ENCODE data around the gene SF3B2.
"Not testable (repeated sequence)": the region's sequence is repeated elsewhere in the genome, so short reads cannot be mapped to it uniquely, and the experiment has no call there.

Gene SF3B2

GRCh38 chr11:66078949-66079348 is 26.8 kb downstream of the SF3B2 start:
- not testable (repeated sequence) for DNase-seq

GRCh38 chr11:66080055-66080817 is 28.1 kb downstream of the SF3B2 start:
- peak; percentile 71 for DNase-seq

- DNase-seq, result peak; percentile 65
Measured at GRCh38 chr11:66081505-66081904, 29.3 kb downstream of the SF3B2 start.

GRCh38 chr11:66082946-66083698 is 31.0 kb downstream of the SF3B2 start:
- DNase-seq, result no peak

- no peak for DNase-seq
Measured at GRCh38 chr11:66083767-66084166, 31.6 kb downstream of the SF3B2 start.

GRCh38 chr11:66084821-66085475 is 32.8 kb downstream of the SF3B2 start:
- no peak for DNase-seq

- DNase-seq, result no peak
Measured at GRCh38 chr11:66087148-66087908, 35.2 kb downstream of the SF3B2 start.

- no peak for DNase-seq
Measured at GRCh38 chr11:66089067-66089466, 36.9 kb downstream of the SF3B2 start.

GRCh38 chr11:66090288-66090687 is 38.1 kb downstream of the SF3B2 start:
- no peak for DNase-seq

GRCh38 chr11:66092125-66092524 is 40.0 kb downstream of the SF3B2 start:
- not testable (repeated sequence) for DNase-seq

- not testable (repeated sequence) for DNase-seq
Measured at GRCh38 chr11:66099746-66100145, 47.6 kb downstream of the SF3B2 start.

- DNase-seq, result peak; percentile 59
Measured at GRCh38 chr11:66100272-66101065, 48.3 kb downstream of the SF3B2 start.

GRCh38 chr11:66101066-66101464 is 48.9 kb downstream of the SF3B2 start:
- DNase-seq, result no peak

GRCh38 chr11:66104057-66104638 is 52.0 kb downstream of the SF3B2 start:
- no peak for DNase-seq

GRCh38 chr11:66106786-66107599 is 54.8 kb downstream of the SF3B2 start:
- peak; percentile 25 for DNase-seq

- no peak for DNase-seq
Measured at GRCh38 chr11:66107600-66108510, 55.7 kb downstream of the SF3B2 start.

GRCh38 chr11:66109294-66109693 is 57.1 kb downstream of the SF3B2 start:
- no peak for DNase-seq

GRCh38 chr11:66111158-66111557 is 59.0 kb downstream of the SF3B2 start:
- no peak for DNase-seq

- no peak for DNase-seq
Measured at GRCh38 chr11:66112041-66112491, 59.9 kb downstream of the SF3B2 start.
